Peyer's patch (tissue), 4 donors: Measurements from ENCODE around the gene OARD1.

Experiments
- POLR2A ChIP-seq, 2 donors: fragments of 450-650 bp; IDR thresholded peaks; one replicate each; pipeline ENCODE4 v1.5.1; 2017; ENCODE audit warnings: antibody characterized with exemption in 2 of 2, mild to moderate bottlenecking in 2 of 2, moderate library complexity in 2 of 2
- TF ChIP-seq, protein P1 (sequence below), 6 experiments: fragments of 450-650 bp in 4 of 6; fragments of 200-600 bp in 2 of 6; sonication (generic) in 1 of 6; IDR thresholded peaks; one replicate each; pipeline ENCODE4 v1.5.1; 2017 to 2019; ENCODE audit warnings: antibody characterized with exemption in 6 of 6, mild to moderate bottlenecking in 3 of 6, moderate library complexity in 1 of 6

DNA sequence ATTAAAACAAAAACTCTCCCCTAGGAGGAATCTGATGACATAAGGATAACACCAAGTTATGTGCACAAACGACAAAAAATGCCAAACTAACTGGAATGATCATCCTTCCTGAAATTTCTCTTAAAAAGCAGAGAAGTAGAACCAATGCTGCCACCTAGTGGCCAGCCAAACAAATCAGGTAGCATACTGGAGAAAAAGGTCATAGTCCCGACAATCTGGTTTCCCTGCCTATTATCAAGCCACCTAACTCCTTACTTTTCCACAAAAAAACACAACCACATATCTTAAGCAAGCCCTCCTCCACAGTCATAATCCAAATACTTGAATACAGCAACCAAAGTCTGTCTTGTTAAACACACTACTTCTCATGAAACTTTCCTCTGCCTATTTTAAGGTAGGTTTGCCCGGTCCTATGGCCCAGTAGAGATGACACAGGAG lies 5.3 kb downstream of the OARD1 start:
- TF ChIP-seq, protein P1, sequence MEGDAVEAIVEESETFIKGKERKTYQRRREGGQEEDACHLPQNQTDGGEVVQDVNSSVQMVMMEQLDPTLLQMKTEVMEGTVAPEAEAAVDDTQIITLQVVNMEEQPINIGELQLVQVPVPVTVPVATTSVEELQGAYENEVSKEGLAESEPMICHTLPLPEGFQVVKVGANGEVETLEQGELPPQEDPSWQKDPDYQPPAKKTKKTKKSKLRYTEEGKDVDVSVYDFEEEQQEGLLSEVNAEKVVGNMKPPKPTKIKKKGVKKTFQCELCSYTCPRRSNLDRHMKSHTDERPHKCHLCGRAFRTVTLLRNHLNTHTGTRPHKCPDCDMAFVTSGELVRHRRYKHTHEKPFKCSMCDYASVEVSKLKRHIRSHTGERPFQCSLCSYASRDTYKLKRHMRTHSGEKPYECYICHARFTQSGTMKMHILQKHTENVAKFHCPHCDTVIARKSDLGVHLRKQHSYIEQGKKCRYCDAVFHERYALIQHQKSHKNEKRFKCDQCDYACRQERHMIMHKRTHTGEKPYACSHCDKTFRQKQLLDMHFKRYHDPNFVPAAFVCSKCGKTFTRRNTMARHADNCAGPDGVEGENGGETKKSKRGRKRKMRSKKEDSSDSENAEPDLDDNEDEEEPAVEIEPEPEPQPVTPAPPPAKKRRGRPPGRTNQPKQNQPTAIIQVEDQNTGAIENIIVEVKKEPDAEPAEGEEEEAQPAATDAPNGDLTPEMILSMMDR (IDR thresholded peaks at IDR 0.05) = peak; percentile 78 to 95 (median 89)
- no peak for TF ChIP-seq POLR2A (IDR thresholded peaks at IDR 0.05)
